GM06990 (cell line): ENCODE data around the gene CADPS2.

Experiments
- DNase-seq: peaks from one replicate; pipeline ENCODE4 v3.0.0-alpha.2; 2011; ENCODE audit not compliant: insufficient read length; ENCODE audit errors: extremely low read depth
- H3K27me3 ChIP-seq: replicated peaks from 2 replicates; pipeline ENCODE4 v1.6.0; 2011; ENCODE audit warnings: low read length; ENCODE audit not compliant: control insufficient read depth, insufficient read depth
- H3K36me3 ChIP-seq: 2 replicates; pipeline ENCODE4 v1.5.1; 2011; ENCODE audit warnings: low read length; ENCODE audit not compliant: control insufficient read depth, insufficient read depth
- H3K4me3 ChIP-seq: replicated peaks from 2 replicates; pipeline ENCODE4 v1.5.1; 2011; ENCODE audit warnings: low read depth, mild to moderate bottlenecking, control low read depth, low read length
- CTCF ChIP-seq: IDR thresholded peaks from 2 replicates; pipeline ENCODE4 v1.5.1; 2011; ENCODE audit warnings: low read length, control low read depth, mild to moderate bottlenecking, inconsistent platforms; ENCODE audit not compliant: insufficient read depth, poor library complexity, severe bottlenecking

The CADPS2 gene

DNA sequence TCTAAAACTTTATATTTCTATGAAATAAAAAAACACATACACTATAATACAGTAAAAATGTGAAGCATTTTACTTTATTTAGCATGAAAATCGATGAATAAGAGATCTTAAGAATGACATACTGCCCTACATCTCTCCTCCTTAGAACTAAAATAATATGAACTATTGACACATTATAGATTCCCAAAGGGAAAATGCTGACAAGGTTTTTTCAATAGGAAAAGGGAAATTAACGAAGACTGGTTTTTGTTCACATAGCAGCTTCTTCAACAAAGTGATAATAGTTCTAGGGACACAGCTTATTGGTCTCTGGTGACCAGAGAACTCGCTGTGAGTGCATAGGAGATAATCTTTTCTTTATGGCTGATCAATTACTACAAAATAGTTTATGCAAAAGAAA is 523.8 kb downstream of the CADPS2 start:
- no peak for DNase-seq
- Histone ChIP-seq H3K36me3 (no peaks in the 10 kb centered on the region), H3K27me3 (no peaks in the 10 kb centered on the region), H3K4me3 (no peak overlapping the region)
- TF ChIP-seq CTCF = no peak

- no peak for TF ChIP-seq CTCF
- H3K36me3 ChIP-seq = no peaks in the 10 kb centered on the region
- no peak overlapping the region for H3K4me3 ChIP-seq
- DNase-seq = no peak
- no peaks in the 10 kb centered on the region for H3K27me3 ChIP-seq
These were observed 531.6 kb downstream of the CADPS2 start for GRCh38 chr7:122354656-122355055.

DNA sequence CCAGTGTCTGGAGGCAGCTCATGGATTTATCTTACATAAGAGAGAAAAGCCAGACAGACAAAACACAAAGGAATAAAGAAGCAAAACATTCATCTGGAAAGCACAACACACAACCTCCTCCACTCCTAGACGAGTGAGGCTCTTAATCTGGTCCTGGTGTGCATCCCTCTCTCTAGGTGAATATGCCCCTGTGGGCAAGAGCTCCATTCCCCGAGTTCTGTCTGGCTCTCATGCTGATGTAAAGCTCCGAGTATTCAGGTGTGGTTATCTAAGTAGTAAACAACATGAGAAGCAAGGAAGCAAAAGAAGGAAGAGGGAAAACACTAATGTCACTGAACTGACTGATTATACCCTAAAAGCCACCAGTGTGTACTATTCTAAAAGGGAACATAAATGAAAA is 533.8 kb downstream of the CADPS2 start:
- Histone ChIP-seq H3K36me3 (no peaks in the 10 kb centered on the region), H3K4me3 (no peak overlapping the region), H3K27me3 (no peaks in the 10 kb centered on the region)
- no peak for DNase-seq
- TF ChIP-seq CTCF = no peak

GRCh38 chr7:122350701-122351100 is 535.6 kb downstream of the CADPS2 start:
- Histone ChIP-seq H3K36me3 (no peaks in the 10 kb centered on the region), H3K27me3 (no peaks in the 10 kb centered on the region), H3K4me3 (no peak overlapping the region)
- no peak for DNase-seq
- TF ChIP-seq CTCF = no peak

DNA sequence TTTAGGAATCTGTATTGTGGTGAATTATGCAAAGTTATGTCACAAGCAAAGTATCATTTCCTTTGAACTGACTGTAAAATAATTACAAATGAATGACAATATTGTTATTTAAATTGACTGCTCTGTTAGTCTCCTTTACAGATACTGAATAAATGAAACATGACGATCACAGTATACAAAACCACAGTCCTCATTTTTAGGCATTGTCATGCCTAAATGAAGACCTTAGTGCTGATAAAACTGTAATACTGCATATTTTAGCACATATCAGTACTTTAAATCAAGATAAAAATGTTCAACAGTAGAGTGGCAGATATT is 542.0 kb downstream of the CADPS2 start:
- DNase-seq = no peak
- Histone ChIP-seq H3K36me3 (no peaks in the 10 kb centered on the region), H3K4me3 (no peak overlapping the region), H3K27me3 (no peaks in the 10 kb centered on the region)
- no peak for TF ChIP-seq CTCF

DNA sequence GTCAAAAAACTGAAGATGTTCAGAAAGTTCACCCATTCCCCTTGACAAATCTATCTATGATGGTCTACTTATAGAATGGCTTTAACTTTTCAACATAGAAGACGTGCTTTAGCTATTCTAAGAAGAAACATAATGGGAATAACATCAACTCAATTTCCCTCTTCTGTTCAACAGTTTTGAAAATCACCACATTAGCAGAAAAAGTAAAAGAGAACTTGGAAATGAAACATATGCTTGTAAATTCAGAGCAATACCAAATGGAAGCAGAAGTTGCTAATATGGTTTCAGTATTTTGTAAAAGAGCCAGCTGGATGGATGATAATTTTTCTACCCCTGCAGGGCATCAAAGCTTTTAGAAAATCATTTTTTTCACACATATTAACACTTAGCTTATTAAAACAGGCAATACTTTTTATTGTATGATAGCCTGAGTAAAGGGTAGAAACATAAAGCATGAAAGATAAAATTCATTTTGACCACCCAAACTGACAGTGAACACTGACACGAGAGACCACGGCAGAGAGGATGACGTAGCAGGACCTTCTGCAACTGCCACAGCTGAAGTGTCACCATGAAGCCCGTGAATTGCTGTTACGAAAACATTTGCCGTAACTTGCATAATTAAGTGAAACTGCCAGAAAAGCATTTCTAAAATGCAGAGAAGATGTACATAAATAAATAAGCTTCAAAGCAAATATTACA is 542.5 kb downstream of the CADPS2 start:
- no peaks in the 10 kb centered on the region for H3K27me3 ChIP-seq
- H3K36me3 ChIP-seq = no peaks in the 10 kb centered on the region
- TF ChIP-seq CTCF = no peak
- no peak for DNase-seq
- H3K4me3 ChIP-seq = no peak overlapping the region
